B cell (primary cell): ENCODE measurements around the gene TNFAIP8L2. TPM values are rescaled to one million over a fixed set of nuclear protein-coding genes. Genes with fewer than 3 reads are reported as not detected.

Experiments used
- ATAC-seq: fragments of 200-7000 bp; cut with Tn5 transposase; one replicate; pipeline ENCODE4 v1.10.0; 2021; ENCODE audit warnings: low read depth, mild to moderate bottlenecking, moderate number of reproducible peaks, moderate library complexity
- CTCF ChIA-PET: fragments of 350-600 bp; sonication (Branson Sonifier 250); formaldehyde crosslinking; loops from one replicate; lab custom pipeline; 2021; ENCODE audit warnings: antibody characterized with exemption, inconsistent platforms; lab: Charles Lee
- POLR2A ChIA-PET: fragments of 350-600 bp; sonication (Branson Sonifier 250); formaldehyde crosslinking; loops from one replicate; lab custom pipeline; 2021; ENCODE audit warnings: antibody characterized with exemption; lab: Charles Lee
- DNase-seq: peaks from one replicate; pipeline ENCODE4 v3.0.0; 2013
- H2AFZ ChIP-seq: 2 replicates; pipeline ENCODE4 v1.6.1; 2012; ENCODE audit warnings: mild to moderate bottlenecking, low read depth, low read length; ENCODE audit not compliant: insufficient read depth, poor library complexity, severe bottlenecking
- H3K27ac ChIP-seq, 2 donors: 1 replicate in 1 of 2; 2 replicates in 1 of 2; pipeline ENCODE4 v1.5.1; 2012 to 2013; ENCODE audit warnings: low read length in 2 of 2, mild to moderate bottlenecking in 2 of 2, moderate library complexity in 1 of 2
- H3K27me3 ChIP-seq, 4 experiments: fragments of 200-600 bp in 1 of 4; sonication (generic) in 1 of 4; replicated peaks in 1 of 4; 1 replicate in 2 of 4; 2 replicates in 2 of 4; pipeline versions ENCODE4 v1.6.1 to v1.7.0; 2013 to 2016; ENCODE audit warnings: low read length in 3 of 4, mild to moderate bottlenecking in 2 of 4, mixed read lengths in 1 of 4, moderate library complexity in 1 of 4; ENCODE audit not compliant: insufficient read depth in 4 of 4, control insufficient read depth in 3 of 4; ENCODE audit errors: control extremely low read depth in 1 of 4
- H3K36me3 ChIP-seq, 2 experiments: replicated peaks in 1 of 2; 1 replicate in 1 of 2; 2 replicates in 1 of 2; pipeline versions ENCODE4 v1.6.1 to v1.7.1; 2013; ENCODE audit warnings: low read length in 1 of 2; ENCODE audit not compliant: insufficient read depth in 2 of 2, control insufficient read depth in 1 of 2; ENCODE audit errors: control extremely low read depth in 1 of 2, extremely low read depth in 1 of 2
- H3K4me1 ChIP-seq, 2 donors: fragments of 200-600 bp in 1 of 2; sonication (generic) in 1 of 2; 1 replicate in 1 of 2; 2 replicates in 1 of 2; pipeline versions ENCODE4 v1.5.1 to v1.6.1; 2013 to 2017; ENCODE audit warnings: low read length in 2 of 2; ENCODE audit not compliant: control insufficient read depth in 2 of 2, insufficient read depth in 2 of 2
- H3K4me2 ChIP-seq: replicated peaks from 2 replicates; pipeline ENCODE3; 2012; ENCODE audit warnings: mild to moderate bottlenecking, low read depth, low read length; ENCODE audit not compliant: poor library complexity, severe bottlenecking
- H3K4me3 ChIP-seq, 5 experiments: fragments of 200-600 bp in 1 of 5; sonication (generic) in 1 of 5; 1 replicate in 3 of 5; 2 replicates in 2 of 5; pipeline versions ENCODE4 v1.5.1 to v1.7.0; 2011 to 2016; ENCODE audit warnings: low read length in 4 of 5, mild to moderate bottlenecking in 4 of 5, low read depth in 2 of 5, control low read depth in 1 of 5, moderate library complexity in 1 of 5; ENCODE audit not compliant: insufficient read depth in 1 of 5; ENCODE audit errors: control extremely low read depth in 1 of 5, extremely low read depth in 1 of 5
- H3K79me2 ChIP-seq: fragments of 200-600 bp; sonication (generic); one replicate; pipeline ENCODE4 v1.6.0; 2016; ENCODE audit warnings: low read length; ENCODE audit not compliant: control insufficient read depth, insufficient read depth
- H3K9ac ChIP-seq: fragments of 200-600 bp; sonication (generic); 2 replicates; pipeline ENCODE4 v1.6.1; 2017; ENCODE audit warnings: mild to moderate bottlenecking, low read length, moderate library complexity
- H3K9me3 ChIP-seq, 3 donors: one replicate each; pipeline versions ENCODE4 v1.6.1 to v1.7.1; 2013; ENCODE audit warnings: low read length in 2 of 3; ENCODE audit not compliant: control insufficient read depth in 2 of 3, insufficient read depth in 1 of 3; ENCODE audit errors: control extremely low read depth in 1 of 3
- H4K20me1 ChIP-seq: 2 replicates; pipeline ENCODE4 v1.6.0; 2012; ENCODE audit warnings: mild to moderate bottlenecking, low read length; ENCODE audit not compliant: insufficient read depth, control insufficient read depth, poor library complexity, severe bottlenecking
- H3K27ac Mint-ChIP-seq: one replicate; pipeline ENCODE4 v1.8.0; 2021; ENCODE audit warnings: mixed read lengths
- H3K27me3 Mint-ChIP-seq: one replicate; pipeline ENCODE4 v1.8.0; 2021; ENCODE audit warnings: mixed read lengths
- H3K4me1 Mint-ChIP-seq: one replicate; pipeline ENCODE4 v1.8.0; 2021; ENCODE audit warnings: mixed read lengths
- H3K4me3 Mint-ChIP-seq: one replicate; pipeline ENCODE4 v1.8.0; 2021; ENCODE audit warnings: mixed read lengths
- H3K9me3 Mint-ChIP-seq: one replicate; pipeline ENCODE4 v1.8.0; 2022; ENCODE audit warnings: mixed read lengths; ENCODE audit not compliant: insufficient read depth
- CTCF ChIP-seq: fragments of 200-600 bp; IDR thresholded peaks from one replicate; pipeline ENCODE4 v1.8.0; 2022; ENCODE audit warnings: antibody characterized with exemption, mild to moderate bottlenecking
- EZH2 ChIP-seq: IDR thresholded peaks from 2 replicates; pipeline ENCODE4 v1.6.1; 2012; ENCODE audit warnings: borderline replicate concordance, low read depth, mild to moderate bottlenecking, moderate library complexity, low read length; ENCODE audit not compliant: insufficient read depth, poor library complexity, severe bottlenecking
- WGBS: methylation state at CpG from one replicate; pipeline ENCODE4 v1.1.5; 2013; ENCODE audit warnings: missing lambda C conversion rate; ENCODE audit not compliant: insufficient coverage; 5-methylcytosine and 5-hydroxymethylcytosine counted together
- intact Hi-C: fragments of 100-400 bp; cut with micrococcal nuclease; formaldehyde crosslinking; loops from one replicate; pipeline ENCODE4 v1.10.0; 2022
- polyA plus RNA-seq: library from polyadenylated mRNA; depleted of rRNA; stranded (reverse); fragments of >200 nt; gene quantifications from 2 replicates; pipeline ENCODE4 v1.2.3, GENCODE V29; 2012
- total RNA-seq, 2 donors: library from RNA; stranded (reverse); fragments of 120-200 nt in 1 of 2; gene quantifications; 1 replicate in 1 of 2; 2 replicates in 1 of 2; pipeline versions ENCODE4 v1.2.3 to v1.2.4, GENCODE V29; 2013 to 2022

TNFAIP8L2 gene
- total and polyA plus RNA-seq, 2 donors (not counting 1 experiment from before 2014, with no cell fraction given): 9.1 to 14.9 TPM

GRCh38 chr1:151198254-151199127 is 42.0 kb downstream of the TNFAIP8L2 start, which contains the start of gene PIP5K1A:
PIP5K1A (plus strand) TSS chr1:151198552; CDS start chr1:151198997, 445 bp downstream.
- CTCF ChIA-PET: interaction anchor here (1.3 kb wide), 1 partner anchor 53 kb away, joined by 5 read pairs; no protein-coding TSS in a partner anchor
- H4K20me1 ChIP-seq: peaks cover 9% of the 10 kb centered on the region
- POLR2A ChIA-PET: interaction anchor here (0.5 to 1.3 kb wide), 4 partner anchors 9 to 152 kb away, joined by 3 to 8 read pairs (median 4); partner anchors contain the start of gene VPS72
- H3K27ac Mint-ChIP-seq: peak within 1 kb of the TSS; percentile 94
- no peaks in the 10 kb centered on the region for H3K9me3 ChIP-seq
- peak; percentile 98 for DNase-seq
- H3K4me3 ChIP-seq: peak within 1 kb of the TSS; percentile 82 to 96 (median 95)
- peak; percentile 98 for ATAC-seq
- H3K4me1 Mint-ChIP-seq: peaks cover 47% of the 10 kb centered on the region
- H3K27me3 Mint-ChIP-seq: no peaks in the 10 kb centered on the region
- H3K4me3 Mint-ChIP-seq: peak within 1 kb of the TSS; percentile 98
- under 1% methylated on average over 60 of the region's 60 CpGs for WGBS
- intact Hi-C loops: loop anchor here (1.0 to 5.0 kb wide), 5 partner anchors 8 to 148 kb away; partner anchors contain the start of genes LYSMD1, PI4KB, RFX5 and VPS72
- H3K79me2 ChIP-seq: peaks cover 48% of the 10 kb centered on the region
- H3K4me2 ChIP-seq: peak within 1 kb of the TSS; percentile 84
- no peaks in the 10 kb centered on the region for H3K9me3 Mint-ChIP-seq
- peak within 1 kb of the TSS; percentile 76 for H2AFZ ChIP-seq
- peak within 1 kb of the TSS; percentile 86 for H3K9ac ChIP-seq
- no peak for TF ChIP-seq CTCF
- no peak for TF ChIP-seq EZH2
- peak within 1 kb of the TSS; percentile 87 to 90 for H3K27ac ChIP-seq
- H3K27me3 ChIP-seq: peaks cover 0 to 2% (median 0%) of the 10 kb centered on the region in 4 experiments
- peaks cover 2 to 5% of the 10 kb centered on the region in 2 experiments for H3K36me3 ChIP-seq
- peaks cover 21 to 29% of the 10 kb centered on the region in 2 donors for H3K4me1 ChIP-seq
